Neural progenitor cell (in vitro differentiated cells): ENCODE measurements around the gene PLXNB2. TPM values are rescaled to one million over a fixed set of nuclear protein-coding genes. Genes with fewer than 3 reads are reported as not detected.
A peak's percentile ranks its signal among the peaks of the same experiment; 100 is the strongest.

Source experiments
- DNase-seq: peaks from one replicate; pipeline ENCODE4 v3.0.0-alpha.2; 2016; ENCODE audit warnings: low spot score
- H2AFZ ChIP-seq: fragments of 200-600 bp; sonication (generic); replicated peaks from 2 replicates; pipeline ENCODE4 v1.6.1; 2016; ENCODE audit warnings: antibody characterized with exemption
- H3F3A ChIP-seq: fragments of 200-600 bp; sonication (generic); 2 replicates; pipeline ENCODE4 v1.6.1; 2016; ENCODE audit warnings: antibody characterized with exemption, low read depth
- H3K27ac ChIP-seq: fragments of 200-600 bp; sonication (generic); 2 replicates; pipeline ENCODE4 v1.5.1; 2016; ENCODE audit warnings: mild to moderate bottlenecking
- H3K27me3 ChIP-seq: fragments of 200-600 bp; sonication (generic); 2 replicates; pipeline ENCODE4 v1.6.1; 2016; ENCODE audit warnings: mild to moderate bottlenecking, moderate library complexity
- H3K36me3 ChIP-seq: fragments of 200-600 bp; sonication (generic); 2 replicates; pipeline ENCODE4 v1.5.1; 2016
- H3K4me1 ChIP-seq: fragments of 200-600 bp; sonication (generic); 2 replicates; pipeline ENCODE4 v1.6.1; 2016; ENCODE audit warnings: mixed run types
- H3K4me2 ChIP-seq: fragments of 200-600 bp; sonication (generic); 2 replicates; pipeline ENCODE4 v1.6.1; 2016
- H3K4me3 ChIP-seq: fragments of 200-600 bp; sonication (generic); 2 replicates; pipeline ENCODE4 v1.5.1; 2016
- H3K79me2 ChIP-seq: fragments of 200-600 bp; sonication (generic); 2 replicates; pipeline ENCODE4 v1.6.1; 2016; ENCODE audit warnings: low read depth
- H3K9ac ChIP-seq: fragments of 200-600 bp; sonication (generic); 2 replicates; pipeline ENCODE4 v1.6.1; 2016
- H3K9me3 ChIP-seq: fragments of 200-600 bp; sonication (generic); 2 replicates; pipeline ENCODE4 v1.5.1; 2016; ENCODE audit warnings: low read depth
- H4K20me1 ChIP-seq: fragments of 200-600 bp; sonication (generic); 2 replicates; pipeline ENCODE4 v1.6.1; 2016; ENCODE audit warnings: low read depth
- H3K27ac Mint-ChIP-seq: 3 replicates; pipeline ENCODE4 v1.8.0; 2021; ENCODE audit warnings: mixed read lengths
- H3K27me3 Mint-ChIP-seq: 2 replicates; pipeline ENCODE4 v1.8.0; 2022; ENCODE audit warnings: low read depth, mild to moderate bottlenecking, inconsistent platforms, moderate library complexity, mixed read lengths; ENCODE audit not compliant: insufficient read depth
- H3K36me3 Mint-ChIP-seq: 3 replicates; pipeline ENCODE4 v1.8.0; 2021; ENCODE audit warnings: mixed read lengths
- H3K4me1 Mint-ChIP-seq: 3 replicates; pipeline ENCODE4 v1.8.0; 2021; ENCODE audit warnings: mixed read lengths
- H3K4me3 Mint-ChIP-seq: 3 replicates; pipeline ENCODE4 v1.8.0; 2021; ENCODE audit warnings: mild to moderate bottlenecking, moderate library complexity, mixed read lengths
- H3K9me3 Mint-ChIP-seq: 3 replicates; pipeline ENCODE4 v1.8.0; 2020; ENCODE audit warnings: mixed read lengths
- EZH2 ChIP-seq: fragments of 200-600 bp; sonication (generic); IDR thresholded peaks from 2 replicates; pipeline ENCODE4 v1.6.1; 2017; ENCODE audit warnings: antibody characterized with exemption, mild to moderate bottlenecking, moderate library complexity
- EZH2phosphoT487 ChIP-seq: fragments of 200-600 bp; sonication (generic); IDR thresholded peaks from 2 replicates; pipeline ENCODE4 v1.6.1; 2017; ENCODE audit warnings: antibody characterized with exemption
- total RNA-seq: library from RNA; depleted of rRNA; stranded (reverse); fragments of >200 nt; gene quantifications from 2 replicates; pipeline ENCODE4 v1.2.3, GENCODE V29; 2015; ENCODE audit warnings: low replicate concordance
- TF ChIP-seq, protein P1 (sequence below): fragments of 200-600 bp; sonication (generic); IDR thresholded peaks from 2 replicates; pipeline ENCODE4 v1.5.1; 2017; ENCODE audit warnings: antibody characterized with exemption, mild to moderate bottlenecking

PLXNB2 gene
- total RNA-seq, 1 donor from 2014 or later = 32.4 TPM

DNA sequence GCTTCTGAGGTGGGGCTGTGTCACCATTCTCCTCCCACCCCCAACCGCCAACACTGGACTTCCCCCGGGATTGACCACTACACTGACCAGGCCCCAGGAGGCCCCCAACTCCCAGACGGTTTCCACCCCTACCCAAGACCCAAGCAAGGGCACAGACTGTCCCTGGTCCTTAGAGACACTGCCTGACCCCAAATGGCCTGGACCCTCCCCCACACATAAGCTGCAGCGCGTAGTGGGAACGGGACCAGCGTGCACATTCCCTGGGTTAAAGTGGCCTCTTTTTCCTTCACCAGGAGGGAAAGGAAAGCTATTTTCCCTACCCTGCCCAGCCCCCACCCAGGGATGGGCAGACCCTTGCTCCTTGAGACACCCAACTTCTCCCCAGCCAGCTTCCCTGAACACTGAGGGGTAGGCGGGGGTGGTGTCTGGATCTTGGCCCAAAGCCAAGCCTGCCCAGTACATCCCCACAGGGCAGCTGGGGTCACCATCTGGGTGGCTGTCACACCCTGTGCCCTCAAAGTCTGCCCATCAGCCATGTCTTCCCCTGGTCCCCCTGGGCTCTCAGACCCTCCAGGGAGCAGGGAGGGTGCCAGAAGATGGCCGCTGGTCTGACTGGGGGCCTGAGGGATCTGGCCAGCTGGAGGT, 44.4 kb downstream of the PLXNB2 start:
- H2AFZ ChIP-seq = no peak overlapping the region
- no peak overlapping the region for H3K27ac ChIP-seq

DNA sequence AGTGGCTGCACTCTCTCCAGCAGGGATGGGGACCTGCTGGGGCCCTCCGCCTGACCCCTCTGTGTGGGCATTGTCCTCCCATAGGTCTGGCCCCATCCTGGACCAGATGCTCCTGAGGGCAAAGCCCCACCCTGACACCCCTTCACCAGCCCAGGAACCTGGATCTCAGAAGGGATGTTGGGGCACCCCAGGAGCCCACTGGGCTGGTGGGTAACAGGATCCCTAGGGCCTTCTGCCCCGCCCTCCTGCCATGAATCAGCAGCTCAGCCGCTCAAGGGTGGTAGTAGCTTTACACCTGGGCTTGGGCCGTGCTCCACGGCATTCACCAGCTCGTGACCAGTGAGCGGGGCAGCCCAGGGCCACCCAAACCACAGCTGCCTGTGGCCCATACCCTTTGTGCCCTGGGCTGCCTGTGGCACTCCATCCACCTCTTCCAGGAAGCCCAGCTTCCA, 45.0 kb downstream of the PLXNB2 start:
- Mint-ChIP-seq H3K36me3 (no peaks in the 10 kb centered on the region), H3K4me3 (peak overlapping the region; percentile 85), H3K4me1 (peaks cover 4% of the 10 kb centered on the region), H3K27ac (no peak overlapping the region), H3K27me3 (peaks cover 8% of the 10 kb centered on the region), H3K9me3 (peaks cover 2% of the 10 kb centered on the region)
- no peaks in the 10 kb centered on the region for H3K36me3 ChIP-seq
- H3K27ac ChIP-seq = no peak overlapping the region
- no peaks in the 10 kb centered on the region for H3K79me2 ChIP-seq
- no peak overlapping the region for H3K4me3 ChIP-seq
- H3K9ac ChIP-seq = no peak overlapping the region
- DNase-seq = no peak
- H3F3A ChIP-seq = peaks cover 5% of the 10 kb centered on the region
- H3K9me3 ChIP-seq = no peaks in the 10 kb centered on the region
- H3K4me1 ChIP-seq = peaks cover 10% of the 10 kb centered on the region
- H4K20me1 ChIP-seq = peaks cover 32% of the 10 kb centered on the region
- TF ChIP-seq EZH2phosphoT487 (no peak), EZH2 (no peak)
- H3K4me2 ChIP-seq = peak overlapping the region; percentile 99
- H3K27me3 ChIP-seq = peaks cover 70% of the 10 kb centered on the region
- H2AFZ ChIP-seq = no peak overlapping the region

More for the DNA sequence above, 44.4 kb downstream of the PLXNB2 start:
- H3K79me2 ChIP-seq = no peaks in the 10 kb centered on the region
- H3K27ac Mint-ChIP-seq = no peak overlapping the region
- H3K4me3 ChIP-seq = no peak overlapping the region
- no peaks in the 10 kb centered on the region for H3K9me3 ChIP-seq
- no peak for DNase-seq
- no peak overlapping the region for H3K9ac ChIP-seq
- H3F3A ChIP-seq = peaks cover 5% of the 10 kb centered on the region
- H3K9me3 Mint-ChIP-seq = peaks cover 2% of the 10 kb centered on the region
- H3K36me3 Mint-ChIP-seq = no peaks in the 10 kb centered on the region
- TF ChIP-seq, protein P1, sequence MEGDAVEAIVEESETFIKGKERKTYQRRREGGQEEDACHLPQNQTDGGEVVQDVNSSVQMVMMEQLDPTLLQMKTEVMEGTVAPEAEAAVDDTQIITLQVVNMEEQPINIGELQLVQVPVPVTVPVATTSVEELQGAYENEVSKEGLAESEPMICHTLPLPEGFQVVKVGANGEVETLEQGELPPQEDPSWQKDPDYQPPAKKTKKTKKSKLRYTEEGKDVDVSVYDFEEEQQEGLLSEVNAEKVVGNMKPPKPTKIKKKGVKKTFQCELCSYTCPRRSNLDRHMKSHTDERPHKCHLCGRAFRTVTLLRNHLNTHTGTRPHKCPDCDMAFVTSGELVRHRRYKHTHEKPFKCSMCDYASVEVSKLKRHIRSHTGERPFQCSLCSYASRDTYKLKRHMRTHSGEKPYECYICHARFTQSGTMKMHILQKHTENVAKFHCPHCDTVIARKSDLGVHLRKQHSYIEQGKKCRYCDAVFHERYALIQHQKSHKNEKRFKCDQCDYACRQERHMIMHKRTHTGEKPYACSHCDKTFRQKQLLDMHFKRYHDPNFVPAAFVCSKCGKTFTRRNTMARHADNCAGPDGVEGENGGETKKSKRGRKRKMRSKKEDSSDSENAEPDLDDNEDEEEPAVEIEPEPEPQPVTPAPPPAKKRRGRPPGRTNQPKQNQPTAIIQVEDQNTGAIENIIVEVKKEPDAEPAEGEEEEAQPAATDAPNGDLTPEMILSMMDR = no peak
- TF ChIP-seq EZH2phosphoT487 = no peak
- no peak for TF ChIP-seq EZH2
- H3K27me3 ChIP-seq = peaks cover 76% of the 10 kb centered on the region
- H3K36me3 ChIP-seq = no peaks in the 10 kb centered on the region
- peaks cover 8% of the 10 kb centered on the region for H3K27me3 Mint-ChIP-seq
- H3K4me1 Mint-ChIP-seq = peaks cover 4% of the 10 kb centered on the region
- H3K4me1 ChIP-seq = peaks cover 10% of the 10 kb centered on the region
- peaks cover 31% of the 10 kb centered on the region for H4K20me1 ChIP-seq
- no peak overlapping the region for H3K4me2 ChIP-seq
- H3K4me3 Mint-ChIP-seq = no peak overlapping the region

DNA sequence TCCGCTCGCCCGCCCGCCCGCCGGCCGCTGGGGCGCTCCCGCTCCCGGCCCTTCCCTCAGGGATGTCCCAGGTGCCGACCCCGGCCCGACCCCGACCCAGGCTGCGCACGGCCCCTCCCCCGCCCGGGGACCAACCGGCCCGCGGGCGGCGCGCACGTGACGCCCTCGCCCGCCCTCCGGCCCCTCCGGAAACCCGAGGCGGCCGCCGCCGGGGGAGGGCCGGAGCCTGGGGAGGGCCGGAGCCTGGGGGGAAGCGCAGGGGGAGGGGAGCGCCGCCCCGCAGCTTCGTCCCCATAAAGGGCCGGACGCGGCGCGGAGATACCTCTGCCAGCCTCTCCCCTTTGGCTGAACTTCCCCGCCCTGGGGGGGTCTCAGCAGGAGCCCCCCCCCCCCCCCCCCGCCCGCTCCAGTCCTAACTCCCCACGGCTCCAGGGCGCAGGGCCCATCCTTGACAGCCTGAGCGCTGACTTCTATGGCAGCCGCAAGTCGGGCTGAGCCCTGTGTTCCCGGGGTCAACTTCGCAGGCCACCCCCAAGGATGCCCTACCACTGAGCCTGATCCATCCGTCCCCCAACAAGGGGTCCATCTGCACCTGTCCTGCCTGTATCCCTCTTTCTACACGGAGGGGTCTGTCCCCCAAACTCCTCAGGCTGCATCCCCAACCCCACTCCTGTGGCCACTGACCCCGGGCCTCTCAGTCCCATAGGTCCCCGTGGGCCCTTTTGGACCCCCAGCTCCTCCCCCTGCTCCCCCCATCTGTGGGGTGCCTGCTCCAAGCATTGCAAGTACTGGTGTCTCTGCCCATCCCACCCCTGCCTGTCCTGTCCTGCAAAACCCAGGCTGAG, 45.6 kb downstream of the PLXNB2 start, which contains the start of gene MAPK12:
MAPK12 (minus strand) TSS at position 69 of the 845 bp plus-strand sequence. CDS start 174 bp downstream, outside the sequence.
- Histone ChIP-seq H4K20me1 (peaks cover 38% of the 10 kb centered on the region), H3F3A (peaks cover 5% of the 10 kb centered on the region), H3K9me3 (no peaks in the 10 kb centered on the region), H3K9ac (no peak within 1 kb of the TSS), H3K4me1 (peaks cover 10% of the 10 kb centered on the region), H3K4me2 (peak within 1 kb of the TSS; percentile 99), H3K36me3 (no peaks in the 10 kb centered on the region), H3K27ac (no peak within 1 kb of the TSS), H3K4me3 (peak within 1 kb of the TSS; percentile 74), H3K27me3 (peaks cover 64% of the 10 kb centered on the region), H2AFZ (peak within 1 kb of the TSS; percentile 31), H3K79me2 (no peaks in the 10 kb centered on the region)
- Mint-ChIP-seq H3K9me3 (peaks cover 2% of the 10 kb centered on the region), H3K36me3 (no peaks in the 10 kb centered on the region), H3K4me3 (peak within 1 kb of the TSS; percentile 85), H3K27ac (no peak within 1 kb of the TSS), H3K4me1 (peaks cover 4% of the 10 kb centered on the region), H3K27me3 (peaks cover 8% of the 10 kb centered on the region)
- peak; percentile 87 for DNase-seq
- TF ChIP-seq EZH2 (no peak), EZH2phosphoT487 (no peak)
- TF ChIP-seq, protein P1 = no peak
